Activated CD8-positive, alpha-beta T cell treated with anti-CD3 and anti-CD28 coated beads for 36 hours (primary cell): ENCODE data around the gene CLIP4. TPM values are rescaled to one million over a fixed set of nuclear protein-coding genes. Genes with fewer than 3 reads are reported as not detected.

Experiments
- ATAC-seq: fragments of 200-7000 bp; cut with Tn5 transposase; one replicate; pipeline ENCODE4 v1.10.0; 2021; ENCODE audit warnings: mild to moderate bottlenecking, moderate library complexity
- CTCF ChIA-PET: fragments of 350-600 bp; sonication (Branson Sonifier 250); formaldehyde crosslinking; loops from one replicate; lab custom pipeline; 2021; ENCODE audit warnings: antibody characterized with exemption; lab: Charles Lee
- POLR2A ChIA-PET: fragments of 350-600 bp; sonication (Branson Sonifier 250); formaldehyde crosslinking; loops from one replicate; lab custom pipeline; 2021; ENCODE audit warnings: antibody characterized with exemption; lab: Charles Lee
- DNase-seq: peaks from one replicate; pipeline ENCODE4 v3.0.0-alpha.2; 2020
- H3K27ac Mint-ChIP-seq: one replicate; pipeline ENCODE4 v1.8.0; 2021; ENCODE audit warnings: mild to moderate bottlenecking, mixed read lengths
- H3K27me3 Mint-ChIP-seq: one replicate; pipeline ENCODE4 v1.8.0; 2021; ENCODE audit warnings: mixed read lengths
- H3K36me3 Mint-ChIP-seq: one replicate; pipeline ENCODE4 v1.8.0; 2021; ENCODE audit warnings: low read depth, mixed read lengths
- H3K4me1 Mint-ChIP-seq: one replicate; pipeline ENCODE4 v1.8.0; 2021; ENCODE audit warnings: low read depth, mixed read lengths
- H3K4me3 Mint-ChIP-seq: one replicate; pipeline ENCODE4 v1.8.0; 2021; ENCODE audit warnings: mild to moderate bottlenecking, moderate library complexity, mixed read lengths
- H3K9me3 Mint-ChIP-seq: one replicate; pipeline ENCODE4 v1.8.0; 2021; ENCODE audit warnings: mixed read lengths
- CTCF ChIP-seq: fragments of 200-600 bp; IDR thresholded peaks from one replicate; pipeline ENCODE4 v1.8.0; 2022; ENCODE audit warnings: antibody characterized with exemption, mild to moderate bottlenecking
- intact Hi-C: fragments of 100-400 bp; cut with micrococcal nuclease; formaldehyde crosslinking; loops from one replicate; pipeline ENCODE4 v1.10.0; 2022
- total RNA-seq, 2 experiments: library from RNA; stranded (reverse); gene quantifications; one replicate each; pipeline ENCODE4 v1.2.3, GENCODE V29; 2021

Gene CLIP4
- total RNA-seq, 2 experiments from 2014 or later, result 25.3 to 28.3 TPM

- intact Hi-C loops, result no loop called here
- DNase-seq, result no peak
- TF ChIP-seq CTCF, result no peak
- Mint-ChIP-seq H3K4me3 (no peak overlapping the region), H3K4me1 (no peaks in the 10 kb centered on the region), H3K9me3 (no peaks in the 10 kb centered on the region), H3K27me3 (peaks cover 1% of the 10 kb centered on the region), H3K36me3 (no peaks in the 10 kb centered on the region), H3K27ac (no peak overlapping the region)
- ChIA-PET POLR2A (no interaction called here), CTCF (interaction anchor here (1.2 kb wide), 1 partner anchor 14 kb away, joined by 3 read pairs; no protein-coding TSS in a partner anchor)
- no peak for ATAC-seq
These were observed 109.7 kb downstream of the CLIP4 start for GRCh38 chr2:29224693-29225551.

- no peak overlapping the region for H3K27ac Mint-ChIP-seq
- CTCF ChIA-PET, result no interaction called here
- no peak for TF ChIP-seq CTCF
- H3K9me3 Mint-ChIP-seq, result no peaks in the 10 kb centered on the region
- POLR2A ChIA-PET, result no interaction called here
- no peaks in the 10 kb centered on the region for H3K4me1 Mint-ChIP-seq
- H3K36me3 Mint-ChIP-seq, result no peaks in the 10 kb centered on the region
- no peak for DNase-seq
- peaks cover 1% of the 10 kb centered on the region for H3K27me3 Mint-ChIP-seq
- intact Hi-C loops, result no loop called here
- no peak for ATAC-seq
- H3K4me3 Mint-ChIP-seq, result no peak overlapping the region
These were observed 110.6 kb downstream of the CLIP4 start for GRCh38 chr2:29225814-29226213.

- Mint-ChIP-seq H3K9me3 (no peaks in the 10 kb centered on the region), H3K27me3 (peaks cover 1% of the 10 kb centered on the region), H3K27ac (no peak overlapping the region), H3K36me3 (no peaks in the 10 kb centered on the region), H3K4me3 (no peak overlapping the region), H3K4me1 (no peaks in the 10 kb centered on the region)
- TF ChIP-seq CTCF, result no peak
- intact Hi-C loops, result no loop called here
- ATAC-seq, result no peak
- no peak for DNase-seq
- POLR2A ChIA-PET, result no interaction called here
- CTCF ChIA-PET, result no interaction called here
These were observed 111.2 kb downstream of the CLIP4 start for GRCh38 chr2:29226375-29226774.

DNA sequence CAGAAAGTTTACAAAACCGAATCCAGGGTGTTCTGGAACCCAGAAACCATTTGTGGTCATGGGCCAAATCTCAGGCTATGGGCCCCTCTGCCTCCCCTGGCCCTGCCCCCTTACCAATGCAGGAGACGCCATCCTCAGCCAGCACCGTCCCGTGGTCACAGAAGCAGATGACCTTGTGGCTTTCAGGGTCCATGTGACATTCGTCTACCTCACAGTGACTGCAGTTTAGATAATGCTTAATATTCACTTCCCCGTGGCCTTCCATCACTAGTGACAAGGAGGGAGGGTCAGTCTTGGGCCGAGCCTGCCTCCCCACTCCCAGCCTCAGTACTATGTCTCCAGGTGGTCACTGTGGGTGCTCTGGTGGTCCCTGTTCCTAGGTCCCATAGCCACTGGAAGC, 111.6 kb downstream of the CLIP4 start:
- Mint-ChIP-seq H3K4me3 (no peak overlapping the region), H3K9me3 (no peaks in the 10 kb centered on the region), H3K36me3 (no peaks in the 10 kb centered on the region), H3K27ac (no peak overlapping the region), H3K27me3 (peaks cover 1% of the 10 kb centered on the region), H3K4me1 (no peaks in the 10 kb centered on the region)
- CTCF ChIA-PET, result no interaction called here
- ATAC-seq (no peak), DNase-seq (no peak)
- POLR2A ChIA-PET, result no interaction called here
- intact Hi-C loops, result no loop called here
- no peak for TF ChIP-seq CTCF

DNA sequence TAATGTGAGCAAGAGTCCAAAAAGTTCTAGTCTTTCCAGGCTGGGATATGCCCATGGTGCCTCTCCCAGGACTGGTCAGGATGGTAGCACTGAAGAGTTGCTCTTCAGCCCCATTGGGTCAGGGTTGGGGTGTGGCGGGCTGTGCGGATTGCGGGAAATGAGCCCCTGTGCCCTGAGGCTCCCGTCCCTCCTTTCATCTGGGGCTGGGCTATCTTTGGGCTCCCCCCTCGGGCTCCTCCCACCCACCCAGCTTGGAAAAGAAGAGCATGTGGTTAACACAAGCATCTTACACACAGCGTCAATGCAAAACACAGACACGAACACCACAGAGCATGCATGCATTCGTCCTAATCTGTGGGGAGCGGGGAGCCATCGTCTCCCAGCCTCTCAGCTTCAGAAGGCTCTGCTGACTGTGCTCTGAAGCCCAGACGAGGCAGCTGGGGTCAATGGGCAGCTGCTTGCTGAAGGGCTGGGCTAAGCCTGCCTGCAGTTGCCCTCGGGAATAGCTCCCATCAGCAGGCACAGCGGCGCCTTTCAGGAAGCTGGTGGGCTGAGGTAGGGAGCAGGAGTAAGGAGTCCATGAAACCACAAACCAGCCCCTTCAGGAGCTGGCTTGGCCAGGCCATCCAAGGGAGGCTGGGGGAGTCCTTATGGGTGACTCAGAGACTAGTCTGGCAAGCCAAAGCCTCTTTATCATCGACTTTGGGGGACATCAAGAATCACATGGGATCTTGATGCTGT, 112.9 kb downstream of the CLIP4 start:
- Mint-ChIP-seq H3K9me3 (no peaks in the 10 kb centered on the region), H3K36me3 (no peaks in the 10 kb centered on the region), H3K4me1 (no peaks in the 10 kb centered on the region), H3K4me3 (no peak overlapping the region), H3K27me3 (peaks cover 1% of the 10 kb centered on the region), H3K27ac (no peak overlapping the region)
- ChIA-PET POLR2A (interaction anchor here (0.9 kb wide), 1 partner anchor 13 kb away, joined by 3 read pairs; no protein-coding TSS in a partner anchor), CTCF (interaction anchor here (0.6 kb wide), 1 partner anchor 88 kb away, joined by 3 read pairs; no protein-coding TSS in a partner anchor)
- intact Hi-C loops, result no loop called here
- TF ChIP-seq CTCF, result no peak
- no peak for DNase-seq
- ATAC-seq, result no peak
